A673 (cell line): ENCODE measurements around the gene ZNF219.

ENCODE experiments used
- CTCF ChIP-seq: fragments of 300-800, 200-600 bp; sonication (generic); conservative IDR thresholded peaks from 2 replicates; pipeline ENCODE4 v1.5.1; 2017; ENCODE audit warnings: low read depth, mild to moderate bottlenecking, antibody characterized with exemption, low read length, moderate library complexity, mixed read lengths
- EZH2 ChIP-seq: fragments of 200-600 bp; sonication (generic); IDR thresholded peaks from 2 replicates; pipeline ENCODE4 v1.6.1; 2017; ENCODE audit warnings: borderline replicate concordance, low read depth, mild to moderate bottlenecking, mixed read lengths, antibody characterized with exemption, low read length; ENCODE audit not compliant: poor library complexity, severe bottlenecking

GRCh38 chr14:21047378-21047781 lies 51.1 kb downstream of the ZNF219 start:
- TF ChIP-seq CTCF (no peak), EZH2 (no peak)
